HEK293 (cell line): Measurements from ENCODE around the gene SH2D1B.

Experiments used
- ZNF155 ChIP-seq: fragments of 450-650 bp; formaldehyde crosslinking; IDR thresholded peaks from 2 replicates; pipeline ENCODE4 v1.5.1; 2016; ENCODE audit warnings: missing biosample characterization, missing genetic modification characterization
- TF ChIP-seq, protein P1 (sequence below): fragments of 450-650 bp; formaldehyde crosslinking; IDR thresholded peaks from 2 replicates; pipeline ENCODE4 v1.5.1; 2016; ENCODE audit warnings: missing biosample characterization, missing genetic modification characterization

DNA sequence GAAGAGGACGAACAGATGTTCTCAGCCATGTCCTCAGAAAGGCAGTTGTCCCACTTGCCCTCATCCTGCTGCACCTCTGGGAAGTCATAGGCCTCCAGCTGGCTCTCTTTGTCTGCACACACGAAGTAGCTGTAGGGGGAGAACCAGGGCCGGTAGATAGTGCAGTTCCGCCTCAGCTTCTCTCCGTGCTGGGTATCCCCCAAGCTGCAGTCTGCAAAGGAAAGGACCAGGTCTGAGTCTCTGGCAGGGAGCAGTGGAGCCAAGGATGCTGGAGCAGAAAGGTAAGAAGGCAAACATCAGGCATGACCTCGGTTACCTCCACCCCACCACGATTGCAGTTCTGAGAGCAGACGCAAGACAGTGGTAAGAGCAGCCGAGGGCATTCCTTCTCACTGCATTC, 37.5 kb downstream of the SH2D1B start:
- TF ChIP-seq ZNF155 (tag by site-specific recombination): no peak
- TF ChIP-seq, protein P1, sequence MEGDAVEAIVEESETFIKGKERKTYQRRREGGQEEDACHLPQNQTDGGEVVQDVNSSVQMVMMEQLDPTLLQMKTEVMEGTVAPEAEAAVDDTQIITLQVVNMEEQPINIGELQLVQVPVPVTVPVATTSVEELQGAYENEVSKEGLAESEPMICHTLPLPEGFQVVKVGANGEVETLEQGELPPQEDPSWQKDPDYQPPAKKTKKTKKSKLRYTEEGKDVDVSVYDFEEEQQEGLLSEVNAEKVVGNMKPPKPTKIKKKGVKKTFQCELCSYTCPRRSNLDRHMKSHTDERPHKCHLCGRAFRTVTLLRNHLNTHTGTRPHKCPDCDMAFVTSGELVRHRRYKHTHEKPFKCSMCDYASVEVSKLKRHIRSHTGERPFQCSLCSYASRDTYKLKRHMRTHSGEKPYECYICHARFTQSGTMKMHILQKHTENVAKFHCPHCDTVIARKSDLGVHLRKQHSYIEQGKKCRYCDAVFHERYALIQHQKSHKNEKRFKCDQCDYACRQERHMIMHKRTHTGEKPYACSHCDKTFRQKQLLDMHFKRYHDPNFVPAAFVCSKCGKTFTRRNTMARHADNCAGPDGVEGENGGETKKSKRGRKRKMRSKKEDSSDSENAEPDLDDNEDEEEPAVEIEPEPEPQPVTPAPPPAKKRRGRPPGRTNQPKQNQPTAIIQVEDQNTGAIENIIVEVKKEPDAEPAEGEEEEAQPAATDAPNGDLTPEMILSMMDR: no peak
